HK-2 (cell line): ENCODE measurements around the gene SLC66A1.

Experiments used
- DNase-seq: peaks from one replicate; pipeline ENCODE4 v3.0.0-alpha.2; 2018; ENCODE audit not compliant: unreplicated experiment

SLC66A1 gene

GRCh38 chr1:19342894-19343616, 30.9 kb downstream of the SLC66A1 start:
- no peak for DNase-seq

- DNase-seq, result no peak
Measured at GRCh38 chr1:19343617-19344350, 31.7 kb downstream of the SLC66A1 start.

GRCh38 chr1:19344372-19344810, 32.3 kb downstream of the SLC66A1 start:
- peak; percentile 53 for DNase-seq

GRCh38 chr1:19344831-19345230, 32.7 kb downstream of the SLC66A1 start:
- DNase-seq, result no peak

- no peak for DNase-seq
Measured at GRCh38 chr1:19345391-19345790, 33.3 kb downstream of the SLC66A1 start.

GRCh38 chr1:19346026-19346425, 33.9 kb downstream of the SLC66A1 start:
- DNase-seq, result no peak

GRCh38 chr1:19347533-19348172, 35.5 kb downstream of the SLC66A1 start:
- DNase-seq, result no peak

GRCh38 chr1:19348441-19349198, 36.5 kb downstream of the SLC66A1 start:
- DNase-seq, result no peak

GRCh38 chr1:19349999-19350398, 37.9 kb downstream of the SLC66A1 start:
- no peak for DNase-seq

- no peak for DNase-seq
Measured at GRCh38 chr1:19350566-19350965, 38.4 kb downstream of the SLC66A1 start.

GRCh38 chr1:19351873-19352272, 39.7 kb downstream of the SLC66A1 start:
- DNase-seq, result no peak

GRCh38 chr1:19352839-19353238, 40.7 kb downstream of the SLC66A1 start:
- no peak for DNase-seq

- DNase-seq, result no peak
Measured at GRCh38 chr1:19353596-19353995, 41.5 kb downstream of the SLC66A1 start.

GRCh38 chr1:19354531-19354981, 42.4 kb downstream of the SLC66A1 start:
- DNase-seq, result no peak

- no peak for DNase-seq
Measured at GRCh38 chr1:19356266-19356665, 44.1 kb downstream of the SLC66A1 start.

- DNase-seq, result no peak
Measured at GRCh38 chr1:19357299-19357986, 45.3 kb downstream of the SLC66A1 start.

- DNase-seq, result no peak
Measured at GRCh38 chr1:19358710-19359109, 46.6 kb downstream of the SLC66A1 start.

- DNase-seq, result no peak
Measured at GRCh38 chr1:19359357-19359756, 47.2 kb downstream of the SLC66A1 start.

- DNase-seq, result no peak
Measured at GRCh38 chr1:19360016-19360415, 47.9 kb downstream of the SLC66A1 start.

GRCh38 chr1:19360432-19360831, 48.3 kb downstream of the SLC66A1 start:
- no peak for DNase-seq

- no peak for DNase-seq
Measured at GRCh38 chr1:19360843-19361610, 48.9 kb downstream of the SLC66A1 start.
